ENCODE data around the gene RAF1.

The RAF1 gene

GRCh38 chr3:12588039-12589009, 75.6 kb downstream of the RAF1 start:
- no peak for DNase-seq

GRCh38 chr3:12586403-12586802, 77.5 kb downstream of the RAF1 start:
- DNase-seq = no peak

- DNase-seq = no peak
These were observed 77.9 kb downstream of the RAF1 start for GRCh38 chr3:12585970-12586369.

GRCh38 chr3:12585181-12585580, 78.7 kb downstream of the RAF1 start:
- no peak for DNase-seq

GRCh38 chr3:12584083-12584482, 79.8 kb downstream of the RAF1 start:
- DNase-seq = no peak

- DNase-seq = no peak
These were observed 80.6 kb downstream of the RAF1 start for GRCh38 chr3:12583280-12583679.

- DNase-seq = no peak
These were observed 81.2 kb downstream of the RAF1 start for GRCh38 chr3:12582730-12583129.

- DNase-seq = no peak
These were observed 84.0 kb downstream of the RAF1 start for GRCh38 chr3:12579905-12580304.

- DNase-seq = no peak
These were observed 84.5 kb downstream of the RAF1 start for GRCh38 chr3:12579456-12579855.

GRCh38 chr3:12578742-12579141, 85.2 kb downstream of the RAF1 start:
- no peak for DNase-seq

- no peak for DNase-seq
These were observed 86.5 kb downstream of the RAF1 start for GRCh38 chr3:12577379-12577778.

- no peak for DNase-seq
These were observed 89.3 kb downstream of the RAF1 start for GRCh38 chr3:12574661-12575060.

- DNase-seq = no peak
These were observed 89.8 kb downstream of the RAF1 start for GRCh38 chr3:12574131-12574530.

- no peak for DNase-seq
These were observed 91.9 kb downstream of the RAF1 start for GRCh38 chr3:12571986-12572385.

GRCh38 chr3:12569836-12570235, 94.1 kb downstream of the RAF1 start:
- no peak for DNase-seq

- DNase-seq = no peak
These were observed 95.2 kb downstream of the RAF1 start for GRCh38 chr3:12568747-12569146.

GRCh38 chr3:12566976-12567375, 96.9 kb downstream of the RAF1 start:
- no peak for DNase-seq

GRCh38 chr3:12562451-12562850, 101.5 kb downstream of the RAF1 start:
- no peak for DNase-seq

GRCh38 chr3:12561397-12561796, 102.5 kb downstream of the RAF1 start:
- DNase-seq = no peak

- DNase-seq = peak in 1 of 5 donors; percentile 56
These were observed 103.3 kb downstream of the RAF1 start for GRCh38 chr3:12560505-12561190.

GRCh38 chr3:12559520-12559919, 104.4 kb downstream of the RAF1 start:
- DNase-seq = no peak

- DNase-seq = no peak
These were observed 105.2 kb downstream of the RAF1 start for GRCh38 chr3:12558706-12559105.

- no peak for DNase-seq
These were observed 106.3 kb downstream of the RAF1 start for GRCh38 chr3:12557473-12558100.

Data from T-helper 1 cell (primary cell).